GM21737 (cell line): ENCODE results near the gene TBC1D10A.
A peak's percentile ranks its signal among the peaks of the same experiment; 100 is the strongest.

ENCODE experiments used
- ATAC-seq: cut with Tn5 transposase; IDR thresholded peaks from one replicate; pipeline ENCODE4 v1.9.1; 2021; ENCODE audit warnings: mild to moderate bottlenecking, moderate library complexity; ENCODE audit not compliant: unreplicated experiment

TBC1D10A gene

GRCh38 chr22:30301995-30302809 lies 24.5 kb downstream of the TBC1D10A start:
- ATAC-seq: no peak

- ATAC-seq: no peak
Observed at GRCh38 chr22:30299322-30299721, 27.4 kb downstream of the TBC1D10A start.

GRCh38 chr22:30297991-30298701 lies 28.6 kb downstream of the TBC1D10A start:
- no peak for ATAC-seq

- no peak for ATAC-seq
Observed at GRCh38 chr22:30297276-30297990, 29.3 kb downstream of the TBC1D10A start.

- ATAC-seq: no peak
Observed at GRCh38 chr22:30296833-30297232, 29.9 kb downstream of the TBC1D10A start.

- ATAC-seq: no peak
Observed at GRCh38 chr22:30296324-30296723, 30.4 kb downstream of the TBC1D10A start.

GRCh38 chr22:30295576-30295975 lies 31.2 kb downstream of the TBC1D10A start:
- no peak for ATAC-seq

- no peak for ATAC-seq
Observed at GRCh38 chr22:30294830-30295229, 31.9 kb downstream of the TBC1D10A start.

GRCh38 chr22:30294066-30294465 lies 32.7 kb downstream of the TBC1D10A start:
- ATAC-seq: no peak

GRCh38 chr22:30293026-30293425 lies 33.7 kb downstream of the TBC1D10A start:
- ATAC-seq: no peak

GRCh38 chr22:30292069-30292970 lies 34.4 kb downstream of the TBC1D10A start:
- no peak for ATAC-seq

GRCh38 chr22:30291058-30291892 lies 35.5 kb downstream of the TBC1D10A start:
- ATAC-seq: no peak

GRCh38 chr22:30290342-30291057 lies 36.2 kb downstream of the TBC1D10A start:
- no peak for ATAC-seq

- peak; percentile 18 for ATAC-seq
Observed at GRCh38 chr22:30289980-30290313, 36.8 kb downstream of the TBC1D10A start.

GRCh38 chr22:30289141-30289979 lies 37.4 kb downstream of the TBC1D10A start, which contains the start of gene CASTOR1:
Gene CASTOR1, minus strand, starts transcription at chr22:30289505. Its CDS starts 8 bp downstream, at chr22:30289497.
- peak; percentile 48 for ATAC-seq

GRCh38 chr22:30288419-30289140 lies 38.2 kb downstream of the TBC1D10A start:
- ATAC-seq: no peak

- no peak for ATAC-seq
Observed at GRCh38 chr22:30287648-30288418, 38.9 kb downstream of the TBC1D10A start.
